HG03139 (cell line): Measurements from ENCODE around the gene CIB1.

Experiments
- ATAC-seq: cut with Tn5 transposase; IDR thresholded peaks from one replicate; pipeline ENCODE4 v1.9.1; 2021; ENCODE audit not compliant: unreplicated experiment

CIB1 gene

GRCh38 chr15:90219421-90220141 lies 14.2 kb downstream of the CIB1 start:
- no peak for ATAC-seq

GRCh38 chr15:90217671-90218394 lies 15.9 kb downstream of the CIB1 start:
- no peak for ATAC-seq

GRCh38 chr15:90214553-90215196 lies 19.1 kb downstream of the CIB1 start:
- ATAC-seq = no peak

GRCh38 chr15:90213818-90214204 lies 19.9 kb downstream of the CIB1 start:
- ATAC-seq = no peak

GRCh38 chr15:90213122-90213817 lies 20.5 kb downstream of the CIB1 start:
- no peak for ATAC-seq

- no peak for ATAC-seq
Measured at GRCh38 chr15:90212221-90213098, 21.3 kb downstream of the CIB1 start.

GRCh38 chr15:90211440-90212143 lies 22.1 kb downstream of the CIB1 start:
- ATAC-seq = no peak

GRCh38 chr15:90211009-90211408 lies 22.7 kb downstream of the CIB1 start:
- ATAC-seq = no peak

- no peak for ATAC-seq
Measured at GRCh38 chr15:90210593-90210992, 23.1 kb downstream of the CIB1 start.

- no peak for ATAC-seq
Measured at GRCh38 chr15:90209591-90209990, 24.1 kb downstream of the CIB1 start.

- no peak for ATAC-seq
Measured at GRCh38 chr15:90208356-90208755, 25.4 kb downstream of the CIB1 start.

- ATAC-seq = no peak
Measured at GRCh38 chr15:90207252-90207651, 26.5 kb downstream of the CIB1 start.

- no peak for ATAC-seq
Measured at GRCh38 chr15:90205886-90206285, 27.9 kb downstream of the CIB1 start.

- ATAC-seq = no peak
Measured at GRCh38 chr15:90205050-90205848, 28.5 kb downstream of the CIB1 start.

- ATAC-seq = no peak
Measured at GRCh38 chr15:90203922-90204321, 29.8 kb downstream of the CIB1 start.

- no peak for ATAC-seq
Measured at GRCh38 chr15:90203473-90203872, 30.3 kb downstream of the CIB1 start.

GRCh38 chr15:90202929-90203328 lies 30.8 kb downstream of the CIB1 start:
- no peak for ATAC-seq

GRCh38 chr15:90201944-90202375 lies 31.8 kb downstream of the CIB1 start:
- ATAC-seq = no peak
